GM23338 (cell line): ENCODE results near the gene APBA2. TPM values are rescaled to one million over a fixed set of nuclear protein-coding genes. Genes with fewer than 3 reads are reported as not detected.

Experiments
- ATAC-seq: fragments of 200-7000 bp; cut with Tn5 transposase; 3 replicates; pipeline ENCODE4 v1.9.1; 2020
- DNase-seq: peaks from one replicate; pipeline ENCODE4 v3.0.0-alpha.2; 2015; ENCODE audit warnings: low spot score
- H2AFZ ChIP-seq: fragments of 200-600 bp; sonication (generic); 2 replicates; pipeline ENCODE4 v1.8.0; 2016; ENCODE audit warnings: antibody characterized with exemption, mild to moderate bottlenecking, moderate library complexity
- H3F3A ChIP-seq: fragments of 200-600 bp; sonication (generic); replicated peaks from 2 replicates; pipeline ENCODE4 v1.8.0; 2017; ENCODE audit warnings: antibody characterized with exemption, mixed run types, low read depth
- H3K27ac ChIP-seq: fragments of 200-600 bp; sonication (generic); 2 replicates; pipeline ENCODE4 v1.6.1; 2016; ENCODE audit warnings: low read depth
- H3K27me3 ChIP-seq: fragments of 200-600 bp; sonication (generic); 2 replicates; pipeline ENCODE4 v1.8.0; 2016; ENCODE audit warnings: mild to moderate bottlenecking, mixed run types, moderate library complexity; ENCODE audit not compliant: insufficient read depth
- H3K36me3 ChIP-seq: fragments of 200-600 bp; sonication (generic); 2 replicates; pipeline ENCODE4 v1.8.0; 2016; ENCODE audit warnings: mild to moderate bottlenecking; ENCODE audit not compliant: insufficient read depth
- H3K4me1 ChIP-seq: fragments of 200-600 bp; sonication (generic); 2 replicates; pipeline ENCODE4 v1.8.0; 2016; ENCODE audit warnings: mild to moderate bottlenecking, moderate library complexity; ENCODE audit not compliant: insufficient read depth
- H3K4me2 ChIP-seq: fragments of 200-600 bp; sonication (generic); 2 replicates; pipeline ENCODE4 v1.7.1; 2017; ENCODE audit warnings: mixed run types
- H3K4me3 ChIP-seq: fragments of 200-600 bp; sonication (generic); 2 replicates; pipeline ENCODE4 v1.6.1; 2016; ENCODE audit warnings: mixed run types
- H3K79me2 ChIP-seq: fragments of 200-600 bp; sonication (generic); replicated peaks from 2 replicates; pipeline ENCODE4 v1.8.0; 2017; ENCODE audit warnings: mild to moderate bottlenecking; ENCODE audit not compliant: insufficient read depth
- H3K9me2 ChIP-seq: fragments of 200-600 bp; sonication (generic); 2 replicates; pipeline ENCODE4 v1.8.0; 2017; ENCODE audit not compliant: insufficient read depth
- H4K20me1 ChIP-seq: fragments of 200-600 bp; sonication (generic); replicated peaks from 2 replicates; pipeline ENCODE4 v1.8.0; 2017; ENCODE audit warnings: mild to moderate bottlenecking; ENCODE audit not compliant: insufficient read depth
- H3K27ac Mint-ChIP-seq: 2 replicates; pipeline ENCODE4 v1.8.0; 2020; ENCODE audit warnings: inconsistent platforms, mild to moderate bottlenecking, moderate library complexity, mixed read lengths
- H3K27me3 Mint-ChIP-seq: 3 replicates; pipeline ENCODE4 v1.8.0; 2022; ENCODE audit warnings: low read depth, mild to moderate bottlenecking, moderate library complexity, mixed read lengths, inconsistent platforms; ENCODE audit not compliant: insufficient read depth, poor library complexity
- H3K36me3 Mint-ChIP-seq: 3 replicates; pipeline ENCODE4 v1.8.0; 2021; ENCODE audit warnings: low read depth, mild to moderate bottlenecking, inconsistent platforms, moderate library complexity, mixed read lengths
- H3K4me1 Mint-ChIP-seq: 3 replicates; pipeline ENCODE4 v1.8.0; 2020; ENCODE audit warnings: mild to moderate bottlenecking, inconsistent platforms, mixed read lengths
- H3K4me3 Mint-ChIP-seq: 3 replicates; pipeline ENCODE4 v1.8.0; 2021; ENCODE audit warnings: moderate library complexity, mild to moderate bottlenecking, inconsistent platforms, mixed read lengths
- H3K9me3 Mint-ChIP-seq: 3 replicates; pipeline ENCODE4 v1.8.0; 2020; ENCODE audit warnings: moderate library complexity, mild to moderate bottlenecking, inconsistent platforms, mixed read lengths
- JUNB ChIP-seq: IDR thresholded peaks from one replicate; pipeline ENCODE4 v1.6.1; 2016; ENCODE audit warnings: antibody characterized with exemption; ENCODE audit not compliant: unreplicated experiment
- NANOG ChIP-seq: IDR thresholded peaks from 2 replicates; pipeline ENCODE4 v1.6.1; 2016; ENCODE audit warnings: antibody characterized with exemption, borderline replicate concordance
- POLR2AphosphoS5 ChIP-seq: IDR thresholded peaks from 2 replicates; pipeline ENCODE4 v1.6.1; 2016; ENCODE audit warnings: antibody characterized with exemption, low read depth
- ZNF114 ChIP-seq: fragments of 250-450 bp; sonication (Bioruptor Pico); IDR thresholded peaks from 2 replicates; pipeline ENCODE4 v1.5.0; 2020; ENCODE audit warnings: mild to moderate bottlenecking, moderate library complexity
- polyA plus RNA-seq: library from polyadenylated mRNA; unstranded; fragments of >200 nt; fragmentation: Nextera tagmentation; extraction: Ambion mirVana; gene quantifications from 2 replicates; pipeline ENCODE4 v1.2.1, GENCODE V29; 2016
- total RNA-seq: library from RNA; depleted of rRNA; stranded (reverse); fragments of >200 nt; shearing (Covaris generic); gene quantifications from 2 replicates; pipeline ENCODE4 v1.2.3, GENCODE V29; 2014
- TF ChIP-seq, protein P1 (sequence below), 2 experiments: fragments of 200-600 bp in 1 of 2; sonication (generic) in 1 of 2; conservative IDR thresholded peaks; 2 replicates each; pipeline versions ENCODE4 v1.5.1 to v1.6.1; 2016 to 2017; ENCODE audit warnings: antibody characterized with exemption in 2 of 2, low read depth in 2 of 2, mild to moderate bottlenecking in 2 of 2, moderate library complexity in 1 of 2
- TF ChIP-seq, protein P2 (sequence below): fragments of 250-450 bp; sonication (Bioruptor Pico); IDR thresholded peaks from 2 replicates; pipeline ENCODE4 v1.5.0; 2020; ENCODE audit warnings: mild to moderate bottlenecking, moderate library complexity
- TF ChIP-seq, protein P3 (sequence below): IDR thresholded peaks from 2 replicates; pipeline ENCODE4 v1.6.1; 2016; ENCODE audit warnings: antibody characterized with exemption

The APBA2 gene
- total and polyA plus RNA-seq, 2 experiments from 2014 or later = 5.9 to 24.7 TPM

DNA sequence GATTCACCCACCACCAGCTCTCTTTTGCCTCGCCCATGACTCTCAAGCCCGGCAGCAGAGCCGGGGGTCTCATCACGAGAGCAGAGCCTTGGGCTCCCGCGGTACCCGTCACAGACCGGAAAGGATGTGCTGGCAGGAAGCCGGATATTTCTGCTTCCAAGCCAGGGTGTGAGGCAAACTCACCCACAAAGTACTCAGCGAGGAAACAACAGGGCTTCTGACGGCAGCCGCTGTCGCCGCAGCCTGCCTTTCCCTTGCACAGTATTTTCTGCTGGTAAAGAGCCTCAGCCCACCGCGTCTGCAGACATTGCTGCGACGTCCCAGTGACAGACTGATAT, 263.9 kb downstream of the APBA2 start:
- Histone ChIP-seq H3K9me2 (no peaks in the 10 kb centered on the region), H3K4me2 (no peak overlapping the region), H3K27ac (no peak overlapping the region), H3K36me3 (no peaks in the 10 kb centered on the region), H4K20me1 (no peaks in the 10 kb centered on the region), H3K79me2 (no peaks in the 10 kb centered on the region), H3F3A (no peaks in the 10 kb centered on the region), H2AFZ (no peak overlapping the region), H3K4me3 (no peak overlapping the region), H3K27me3 (no peaks in the 10 kb centered on the region), H3K4me1 (no peaks in the 10 kb centered on the region)
- H3K36me3 Mint-ChIP-seq = no peaks in the 10 kb centered on the region
- ATAC-seq (no peak), DNase-seq (no peak)
- no peak overlapping the region for H3K4me3 Mint-ChIP-seq
- no peak for TF ChIP-seq POLR2AphosphoS5
- TF ChIP-seq, protein P1, sequence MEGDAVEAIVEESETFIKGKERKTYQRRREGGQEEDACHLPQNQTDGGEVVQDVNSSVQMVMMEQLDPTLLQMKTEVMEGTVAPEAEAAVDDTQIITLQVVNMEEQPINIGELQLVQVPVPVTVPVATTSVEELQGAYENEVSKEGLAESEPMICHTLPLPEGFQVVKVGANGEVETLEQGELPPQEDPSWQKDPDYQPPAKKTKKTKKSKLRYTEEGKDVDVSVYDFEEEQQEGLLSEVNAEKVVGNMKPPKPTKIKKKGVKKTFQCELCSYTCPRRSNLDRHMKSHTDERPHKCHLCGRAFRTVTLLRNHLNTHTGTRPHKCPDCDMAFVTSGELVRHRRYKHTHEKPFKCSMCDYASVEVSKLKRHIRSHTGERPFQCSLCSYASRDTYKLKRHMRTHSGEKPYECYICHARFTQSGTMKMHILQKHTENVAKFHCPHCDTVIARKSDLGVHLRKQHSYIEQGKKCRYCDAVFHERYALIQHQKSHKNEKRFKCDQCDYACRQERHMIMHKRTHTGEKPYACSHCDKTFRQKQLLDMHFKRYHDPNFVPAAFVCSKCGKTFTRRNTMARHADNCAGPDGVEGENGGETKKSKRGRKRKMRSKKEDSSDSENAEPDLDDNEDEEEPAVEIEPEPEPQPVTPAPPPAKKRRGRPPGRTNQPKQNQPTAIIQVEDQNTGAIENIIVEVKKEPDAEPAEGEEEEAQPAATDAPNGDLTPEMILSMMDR (conservative IDR thresholded peaks at IDR 0.05; ENCODE audit: low read depth in 2 of 2) = no peak
- TF ChIP-seq, protein P2, sequence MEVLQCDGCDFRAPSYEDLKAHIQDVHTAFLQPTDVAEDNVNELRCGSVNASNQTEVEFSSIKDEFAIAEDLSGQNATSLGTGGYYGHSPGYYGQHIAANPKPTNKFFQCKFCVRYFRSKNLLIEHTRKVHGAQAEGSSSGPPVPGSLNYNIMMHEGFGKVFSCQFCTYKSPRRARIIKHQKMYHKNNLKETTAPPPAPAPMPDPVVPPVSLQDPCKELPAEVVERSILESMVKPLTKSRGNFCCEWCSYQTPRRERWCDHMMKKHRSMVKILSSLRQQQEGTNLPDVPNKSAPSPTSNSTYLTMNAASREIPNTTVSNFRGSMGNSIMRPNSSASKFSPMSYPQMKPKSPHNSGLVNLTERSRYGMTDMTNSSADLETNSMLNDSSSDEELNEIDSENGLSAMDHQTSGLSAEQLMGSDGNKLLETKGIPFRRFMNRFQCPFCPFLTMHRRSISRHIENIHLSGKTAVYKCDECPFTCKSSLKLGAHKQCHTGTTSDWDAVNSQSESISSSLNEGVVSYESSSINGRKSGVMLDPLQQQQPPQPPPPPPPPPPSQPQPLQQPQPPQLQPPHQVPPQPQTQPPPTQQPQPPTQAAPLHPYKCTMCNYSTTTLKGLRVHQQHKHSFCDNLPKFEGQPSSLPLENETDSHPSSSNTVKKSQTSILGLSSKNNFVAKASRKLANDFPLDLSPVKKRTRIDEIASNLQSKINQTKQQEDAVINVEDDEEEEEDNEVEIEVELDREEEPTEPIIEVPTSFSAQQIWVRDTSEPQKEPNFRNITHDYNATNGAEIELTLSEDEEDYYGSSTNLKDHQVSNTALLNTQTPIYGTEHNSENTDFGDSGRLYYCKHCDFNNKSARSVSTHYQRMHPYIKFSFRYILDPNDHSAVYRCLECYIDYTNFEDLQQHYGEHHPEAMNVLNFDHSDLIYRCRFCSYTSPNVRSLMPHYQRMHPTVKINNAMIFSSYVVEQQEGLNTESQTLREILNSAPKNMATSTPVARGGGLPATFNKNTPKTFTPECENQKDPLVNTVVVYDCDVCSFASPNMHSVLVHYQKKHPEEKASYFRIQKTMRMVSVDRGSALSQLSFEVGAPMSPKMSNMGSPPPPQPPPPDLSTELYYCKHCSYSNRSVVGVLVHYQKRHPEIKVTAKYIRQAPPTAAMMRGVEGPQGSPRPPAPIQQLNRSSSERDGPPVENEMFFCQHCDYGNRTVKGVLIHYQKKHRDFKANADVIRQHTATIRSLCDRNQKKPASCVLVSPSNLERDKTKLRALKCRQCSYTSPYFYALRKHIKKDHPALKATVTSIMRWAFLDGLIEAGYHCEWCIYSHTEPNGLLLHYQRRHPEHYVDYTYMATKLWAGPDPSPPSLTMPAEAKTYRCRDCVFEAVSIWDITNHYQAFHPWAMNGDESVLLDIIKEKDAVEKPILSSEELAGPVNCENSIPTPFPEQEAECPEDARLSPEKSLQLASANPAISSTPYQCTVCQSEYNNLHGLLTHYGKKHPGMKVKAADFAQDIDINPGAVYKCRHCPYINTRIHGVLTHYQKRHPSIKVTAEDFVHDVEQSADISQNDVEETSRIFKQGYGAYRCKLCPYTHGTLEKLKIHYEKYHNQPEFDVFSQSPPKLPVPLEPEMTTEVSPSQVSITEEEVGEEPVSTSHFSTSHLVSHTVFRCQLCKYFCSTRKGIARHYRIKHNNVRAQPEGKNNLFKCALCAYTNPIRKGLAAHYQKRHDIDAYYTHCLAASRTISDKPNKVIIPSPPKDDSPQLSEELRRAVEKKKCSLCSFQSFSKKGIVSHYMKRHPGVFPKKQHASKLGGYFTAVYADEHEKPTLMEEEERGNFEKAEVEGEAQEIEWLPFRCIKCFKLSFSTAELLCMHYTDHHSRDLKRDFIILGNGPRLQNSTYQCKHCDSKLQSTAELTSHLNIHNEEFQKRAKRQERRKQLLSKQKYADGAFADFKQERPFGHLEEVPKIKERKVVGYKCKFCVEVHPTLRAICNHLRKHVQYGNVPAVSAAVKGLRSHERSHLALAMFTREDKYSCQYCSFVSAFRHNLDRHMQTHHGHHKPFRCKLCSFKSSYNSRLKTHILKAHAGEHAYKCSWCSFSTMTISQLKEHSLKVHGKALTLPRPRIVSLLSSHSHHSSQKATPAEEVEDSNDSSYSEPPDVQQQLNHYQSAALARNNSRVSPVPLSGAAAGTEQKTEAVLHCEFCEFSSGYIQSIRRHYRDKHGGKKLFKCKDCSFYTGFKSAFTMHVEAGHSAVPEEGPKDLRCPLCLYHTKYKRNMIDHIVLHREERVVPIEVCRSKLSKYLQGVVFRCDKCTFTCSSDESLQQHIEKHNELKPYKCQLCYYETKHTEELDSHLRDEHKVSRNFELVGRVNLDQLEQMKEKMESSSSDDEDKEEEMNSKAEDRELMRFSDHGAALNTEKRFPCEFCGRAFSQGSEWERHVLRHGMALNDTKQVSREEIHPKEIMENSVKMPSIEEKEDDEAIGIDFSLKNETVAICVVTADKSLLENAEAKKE (CRISPR knock-in tag) = no peak
- TF ChIP-seq JUNB = no peak
- TF ChIP-seq, protein P3, sequence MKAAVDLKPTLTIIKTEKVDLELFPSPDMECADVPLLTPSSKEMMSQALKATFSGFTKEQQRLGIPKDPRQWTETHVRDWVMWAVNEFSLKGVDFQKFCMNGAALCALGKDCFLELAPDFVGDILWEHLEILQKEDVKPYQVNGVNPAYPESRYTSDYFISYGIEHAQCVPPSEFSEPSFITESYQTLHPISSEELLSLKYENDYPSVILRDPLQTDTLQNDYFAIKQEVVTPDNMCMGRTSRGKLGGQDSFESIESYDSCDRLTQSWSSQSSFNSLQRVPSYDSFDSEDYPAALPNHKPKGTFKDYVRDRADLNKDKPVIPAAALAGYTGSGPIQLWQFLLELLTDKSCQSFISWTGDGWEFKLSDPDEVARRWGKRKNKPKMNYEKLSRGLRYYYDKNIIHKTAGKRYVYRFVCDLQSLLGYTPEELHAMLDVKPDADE = no peak
- no peak for TF ChIP-seq ZNF114 (CRISPR knock-in tag)
- no peak for TF ChIP-seq NANOG
- no peaks in the 10 kb centered on the region for H3K9me3 Mint-ChIP-seq
- peaks cover under 1% of the 10 kb centered on the region for H3K27me3 Mint-ChIP-seq
- H3K4me1 Mint-ChIP-seq = no peaks in the 10 kb centered on the region
- H3K27ac Mint-ChIP-seq = no peak overlapping the region
